GM13977 (cell line): Measurements from ENCODE around the gene SCFD2.
A peak's percentile ranks its signal among the peaks of the same experiment; 100 is the strongest.
"Not testable (repeated sequence)": the region's sequence is repeated elsewhere in the genome, so short reads cannot be mapped to it uniquely, and the experiment has no call there.

Experiments used
- DNase-seq: peaks from one replicate; pipeline ENCODE4 v3.0.0; 2012; ENCODE audit warnings: low spot score
- in situ Hi-C: fragments of 300-500 bp; cut with MboI; formaldehyde crosslinking; loops from one replicate; pipeline ENCODE4 v1.12.0; 2022; ENCODE audit warnings: low sequenced_read_pairs, low pct_unique_long_range_greater_than_20kb, mixed read lengths, inconsistent platforms; ENCODE audit not compliant: unreplicated experiment
- TF ChIP-seq, protein P1 (sequence below): IDR thresholded peaks from 2 replicates; pipeline ENCODE4 v1.5.1; 2012; ENCODE audit warnings: mild to moderate bottlenecking, control low read depth; ENCODE audit not compliant: insufficient read depth; ENCODE audit errors: extremely low read depth, missing control alignments

SCFD2 gene

DNA sequence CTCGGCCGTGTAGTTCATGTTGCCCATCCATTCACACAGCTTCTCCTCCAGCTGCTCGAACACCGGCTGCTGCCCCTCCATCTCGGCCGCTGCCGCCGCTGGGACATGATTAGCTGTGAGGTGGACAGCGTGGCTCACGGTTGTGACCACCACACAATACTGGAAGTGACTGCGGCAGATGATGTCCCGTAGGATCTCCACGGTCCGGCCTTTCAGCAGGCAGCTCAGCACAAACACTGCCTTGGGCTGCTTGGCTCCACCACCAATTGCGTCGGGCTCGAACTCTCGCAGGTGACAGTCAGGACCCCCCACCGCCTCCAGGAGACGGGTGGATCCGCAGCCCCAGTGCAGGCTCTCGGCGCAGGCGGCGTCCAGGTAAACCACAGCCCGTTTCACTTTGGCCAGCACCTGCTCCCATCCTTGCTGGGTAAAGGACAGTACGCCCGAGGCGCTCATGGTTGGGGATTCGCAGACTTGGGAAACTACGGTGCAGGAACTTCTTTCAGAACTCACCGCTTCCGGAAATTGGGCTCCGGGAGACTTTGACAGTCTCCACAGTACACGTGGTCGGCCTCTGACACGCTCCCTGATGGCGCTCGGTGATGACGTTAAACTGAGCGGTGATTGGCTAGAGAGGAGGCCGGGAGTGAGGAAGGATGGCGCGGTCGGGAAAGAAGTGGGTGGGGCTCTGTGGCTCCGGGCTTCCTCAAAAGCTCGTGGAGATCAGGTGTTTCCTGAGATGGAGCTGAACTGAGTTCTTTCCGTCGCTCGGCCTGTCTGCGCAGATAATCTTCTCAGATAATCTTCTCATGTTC lies at the start of gene SCFD2:
SCFD2 (minus strand) TSS at position 576 of the 815 bp plus-strand sequence.
- in situ Hi-C loops: no loop called here
- TF ChIP-seq, protein P1, sequence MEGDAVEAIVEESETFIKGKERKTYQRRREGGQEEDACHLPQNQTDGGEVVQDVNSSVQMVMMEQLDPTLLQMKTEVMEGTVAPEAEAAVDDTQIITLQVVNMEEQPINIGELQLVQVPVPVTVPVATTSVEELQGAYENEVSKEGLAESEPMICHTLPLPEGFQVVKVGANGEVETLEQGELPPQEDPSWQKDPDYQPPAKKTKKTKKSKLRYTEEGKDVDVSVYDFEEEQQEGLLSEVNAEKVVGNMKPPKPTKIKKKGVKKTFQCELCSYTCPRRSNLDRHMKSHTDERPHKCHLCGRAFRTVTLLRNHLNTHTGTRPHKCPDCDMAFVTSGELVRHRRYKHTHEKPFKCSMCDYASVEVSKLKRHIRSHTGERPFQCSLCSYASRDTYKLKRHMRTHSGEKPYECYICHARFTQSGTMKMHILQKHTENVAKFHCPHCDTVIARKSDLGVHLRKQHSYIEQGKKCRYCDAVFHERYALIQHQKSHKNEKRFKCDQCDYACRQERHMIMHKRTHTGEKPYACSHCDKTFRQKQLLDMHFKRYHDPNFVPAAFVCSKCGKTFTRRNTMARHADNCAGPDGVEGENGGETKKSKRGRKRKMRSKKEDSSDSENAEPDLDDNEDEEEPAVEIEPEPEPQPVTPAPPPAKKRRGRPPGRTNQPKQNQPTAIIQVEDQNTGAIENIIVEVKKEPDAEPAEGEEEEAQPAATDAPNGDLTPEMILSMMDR: no peak
- DNase-seq: peak; percentile 91

DNA sequence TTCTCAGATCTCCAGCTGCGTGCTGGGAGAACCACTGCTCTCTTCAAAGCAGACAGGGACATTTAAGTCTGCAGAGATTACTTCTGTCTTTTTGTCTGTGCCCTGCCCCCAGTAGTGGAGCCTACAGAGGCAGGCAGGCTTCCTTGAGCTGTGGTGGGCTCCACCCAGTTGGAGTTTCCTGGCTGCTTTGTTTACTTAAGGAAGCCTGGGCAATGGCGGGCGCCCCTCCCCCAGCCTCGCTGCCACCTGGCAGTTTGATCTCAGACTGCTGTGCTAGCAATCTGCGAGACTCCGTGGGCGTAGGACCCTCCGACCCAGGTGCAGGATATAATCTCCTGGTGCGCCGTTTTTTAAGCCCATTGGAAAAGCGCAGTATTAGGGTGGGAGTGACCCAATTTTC lies 43.6 kb upstream of the SCFD2 start:
- DNase-seq, in situ Hi-C loops: not testable (repeated sequence)

DNA sequence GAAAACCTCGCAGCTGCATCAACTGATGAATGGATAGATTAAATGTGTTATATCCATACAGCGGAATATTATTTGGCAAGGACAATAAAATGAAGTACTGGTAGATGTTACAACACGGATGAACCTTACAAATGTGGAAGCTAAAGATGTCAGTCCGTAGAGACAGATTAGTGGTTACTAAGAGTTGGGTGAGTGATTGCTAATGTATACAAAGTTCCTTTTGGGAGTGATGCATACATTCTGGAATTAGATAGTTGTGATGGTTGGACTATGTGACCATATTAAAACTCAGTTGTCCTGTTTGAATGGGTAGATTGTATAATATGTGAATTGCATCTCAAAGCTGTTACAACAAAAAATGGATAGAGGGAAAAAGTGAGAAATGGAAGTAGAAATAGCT lies 14.4 kb upstream of the SCFD2 start:
- DNase-seq: no peak
- in situ Hi-C loops: no loop called here
- TF ChIP-seq, protein P1: no peak

DNA sequence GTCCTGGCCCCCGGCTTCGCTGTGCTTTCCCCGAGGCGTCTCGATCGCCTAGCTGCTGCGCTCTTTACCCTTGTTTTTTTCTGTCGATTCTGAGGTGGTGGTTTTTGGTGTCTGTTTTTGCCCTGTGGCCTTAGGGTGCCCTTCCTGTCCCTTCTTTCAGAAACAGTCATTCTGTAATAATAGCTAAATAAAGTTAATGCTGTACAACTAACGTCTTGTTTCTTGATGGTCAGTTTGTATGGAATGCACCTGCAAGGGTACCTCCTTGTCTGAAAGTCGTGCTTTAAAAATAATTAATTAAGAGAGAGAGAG lies 12.3 kb upstream of the SCFD2 start:
- TF ChIP-seq, protein P1: no peak
- DNase-seq: no peak
- in situ Hi-C loops: no loop called here

DNA sequence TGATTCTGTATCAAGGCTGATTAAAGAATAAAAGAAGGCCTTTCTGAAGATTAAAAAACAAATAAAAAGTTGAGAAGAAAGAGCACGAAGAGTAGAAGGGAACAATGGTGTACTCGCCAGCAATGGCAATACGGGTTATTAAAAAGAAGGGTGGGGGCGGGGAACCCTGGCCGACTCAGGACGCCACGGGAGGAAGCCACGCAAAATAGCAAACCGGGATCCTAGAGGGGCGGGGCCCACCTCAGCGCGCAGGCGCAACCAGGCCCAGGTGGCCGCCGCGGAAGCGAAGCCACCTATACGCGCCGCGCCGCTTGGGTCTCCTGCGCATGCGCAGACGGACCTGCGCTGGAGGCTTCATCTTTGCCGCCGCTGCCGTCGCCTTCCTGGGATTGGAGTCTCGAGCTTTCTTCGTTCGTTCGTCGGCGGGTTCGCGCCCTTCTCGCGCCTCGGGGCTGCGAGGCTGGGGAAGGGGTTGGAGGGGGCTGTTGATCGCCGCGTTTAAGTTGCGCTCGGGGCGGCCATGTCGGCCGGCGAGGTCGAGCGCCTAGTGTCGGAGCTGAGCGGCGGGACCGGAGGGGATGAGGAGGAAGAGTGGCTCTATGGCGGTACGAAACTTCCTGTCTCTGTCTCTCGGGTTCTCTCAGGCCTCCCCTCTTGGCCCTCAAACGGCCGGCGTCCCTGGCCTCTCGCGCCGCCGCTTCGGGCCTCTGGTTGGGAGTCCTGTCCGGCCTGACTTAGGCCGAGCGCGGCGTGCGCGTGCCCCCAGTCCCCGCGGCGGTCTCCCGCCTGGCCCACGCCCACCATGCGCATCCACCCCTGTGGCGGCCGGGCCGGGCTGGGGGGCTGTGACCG lies 11.7 kb upstream of the SCFD2 start, which contains the start of gene FIP1L1:
FIP1L1 (plus strand) TSS at position 323 of the 852 bp plus-strand sequence; CDS start at position 521, 198 bp downstream.
- DNase-seq: peak; percentile 95
- TF ChIP-seq, protein P1: no peak
- in situ Hi-C loops: no loop called here

DNA sequence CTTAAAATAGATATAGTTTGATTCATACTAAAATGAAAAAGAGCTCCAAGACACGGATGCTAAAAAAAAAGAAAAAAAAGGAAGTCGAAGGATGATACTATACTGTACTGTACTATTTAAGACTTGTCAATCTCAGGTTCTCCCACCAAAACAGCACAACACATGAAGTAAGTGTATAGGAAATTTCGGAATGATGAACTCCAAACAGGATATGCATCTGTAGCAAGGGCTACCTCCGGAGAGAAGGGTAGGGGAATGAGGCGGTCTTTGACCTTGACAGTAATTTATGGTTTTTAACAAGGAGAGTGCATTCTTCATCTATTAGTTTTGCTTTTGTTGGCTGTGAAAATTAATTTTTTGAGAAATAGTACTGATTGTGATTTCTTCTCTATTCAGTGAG lies 11.0 kb upstream of the SCFD2 start:
- TF ChIP-seq, protein P1: no peak
- in situ Hi-C loops: no loop called here
- DNase-seq: no peak

DNA sequence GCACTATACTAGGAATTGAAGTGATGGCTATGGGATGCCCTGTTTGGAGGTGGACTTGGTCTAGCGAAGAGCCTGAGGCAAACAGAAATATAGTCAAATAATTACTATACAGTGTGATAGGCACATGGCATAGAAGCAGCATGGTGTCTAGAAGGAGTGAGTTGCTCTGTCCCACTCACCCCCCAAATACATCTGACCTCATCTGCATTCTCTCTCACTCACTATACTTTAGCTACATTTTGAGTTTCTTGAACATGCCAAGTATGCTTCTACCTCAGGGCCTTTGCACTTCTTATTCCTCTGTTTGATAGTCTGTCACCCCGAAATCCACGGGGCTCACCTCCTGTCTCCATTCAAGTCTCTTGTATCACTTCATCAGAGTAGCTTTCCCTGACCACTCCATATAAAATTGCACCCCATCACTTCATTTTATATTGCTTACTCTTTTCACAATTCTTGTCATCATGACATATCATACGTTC lies 9.0 kb upstream of the SCFD2 start:
- DNase-seq: no peak
- TF ChIP-seq, protein P1: no peak
- in situ Hi-C loops: no loop called here
